Stimulated activated CD4-positive, alpha-beta T cell treated with anti-CD3 and anti-CD28 coated beads, Interleukin-1b, Interleukin-23, amount 100 ng/mL, for 1 hour (primary cell): ENCODE data around the gene EEF1AKMT2.
A peak's percentile ranks its signal among the peaks of the same experiment; 100 is the strongest.

Experiments
- DNase-seq, 2 donors: peaks; one replicate each; pipeline ENCODE4 v3.0.0-alpha.2; 2020; ENCODE audit warnings: low read depth in 2 of 2

The EEF1AKMT2 gene

GRCh38 chr10:124721330-124722045, 70.2 kb downstream of the EEF1AKMT2 start:
- no peak for DNase-seq

GRCh38 chr10:124719213-124719851, 72.4 kb downstream of the EEF1AKMT2 start:
- DNase-seq, result peak in 1 of 2 donors; percentile 36

- peak in 1 of 2 donors; percentile 54 for DNase-seq
These were observed 73.6 kb downstream of the EEF1AKMT2 start for GRCh38 chr10:124717911-124718741.

GRCh38 chr10:124717041-124717757, 74.5 kb downstream of the EEF1AKMT2 start:
- no peak for DNase-seq

GRCh38 chr10:124716369-124716768, 75.3 kb downstream of the EEF1AKMT2 start:
- DNase-seq, result no peak

- DNase-seq, result no peak
These were observed 76.2 kb downstream of the EEF1AKMT2 start for GRCh38 chr10:124715439-124715838.

GRCh38 chr10:124713679-124714255, 77.9 kb downstream of the EEF1AKMT2 start:
- DNase-seq, result no peak

- no peak for DNase-seq
These were observed 78.8 kb downstream of the EEF1AKMT2 start for GRCh38 chr10:124712704-124713407.

GRCh38 chr10:124711145-124711544, 80.5 kb downstream of the EEF1AKMT2 start:
- no peak for DNase-seq

- no peak for DNase-seq
These were observed 81.3 kb downstream of the EEF1AKMT2 start for GRCh38 chr10:124710266-124710881.

GRCh38 chr10:124709861-124710260, 81.8 kb downstream of the EEF1AKMT2 start:
- DNase-seq, result no peak

GRCh38 chr10:124708922-124709520, 82.7 kb downstream of the EEF1AKMT2 start:
- no peak for DNase-seq

GRCh38 chr10:124708246-124708779, 83.4 kb downstream of the EEF1AKMT2 start:
- no peak for DNase-seq
